ENCODE results near the gene VMAC.

Gene VMAC

GRCh38 chr19:5895409-5895808 is 9.3 kb upstream of the VMAC start:
- Histone ChIP-seq H3K27me3 (ENCODE audit: low read depth, low read length) (no peaks in the 10 kb centered on the region), H3K4me3 (ENCODE audit: low read length) (no peak overlapping the region)

GRCh38 chr19:5895890-5896289 is 8.8 kb upstream of the VMAC start:
- TF ChIP-seq CTCF (IDR thresholded peaks at IDR 0.05; ENCODE audit: low read depth, low read length), result no peak
- no peak for TF ChIP-seq EZH2phosphoT487 (IDR thresholded peaks at IDR 0.05; ENCODE audit: low read depth)
- Histone ChIP-seq H3K4me2 (ENCODE audit: low read length) (no peak overlapping the region), H3K79me2 (ENCODE audit: low read length) (peaks cover 30% of the 10 kb centered on the region), H3K36me3 (replicated peaks; ENCODE audit: low read depth, low read length) (peaks cover 20% of the 10 kb centered on the region), H3K9me3 (ENCODE audit: insufficient read depth, low read length) (no peaks in the 10 kb centered on the region), H4K20me1 (ENCODE audit: insufficient read depth, low read length) (peaks cover 15% of the 10 kb centered on the region), H3K4me1 (ENCODE audit: low read length) (no peaks in the 10 kb centered on the region), H3K27me3 (ENCODE audit: low read depth, low read length) (no peaks in the 10 kb centered on the region), H3K4me3 (ENCODE audit: low read length) (no peak overlapping the region), H3K9ac (ENCODE audit: low read length) (no peak overlapping the region), H2AFZ (ENCODE audit: low read depth, low read length) (no peak overlapping the region), H3K27ac (ENCODE audit: low read length) (no peak overlapping the region)

More at GRCh38 chr19:5895409-5895808, 9.3 kb upstream of the VMAC start:
- Histone ChIP-seq H2AFZ (ENCODE audit: low read depth, low read length) (no peak overlapping the region), H3K9ac (ENCODE audit: low read length) (no peak overlapping the region), H3K36me3 (replicated peaks; ENCODE audit: low read depth, low read length) (peaks cover 20% of the 10 kb centered on the region), H3K9me3 (ENCODE audit: insufficient read depth, low read length) (no peaks in the 10 kb centered on the region), H4K20me1 (ENCODE audit: insufficient read depth, low read length) (peaks cover 15% of the 10 kb centered on the region), H3K4me2 (ENCODE audit: low read length) (no peak overlapping the region), H3K79me2 (ENCODE audit: low read length) (peaks cover 25% of the 10 kb centered on the region), H3K27ac (ENCODE audit: low read length) (no peak overlapping the region), H3K4me1 (ENCODE audit: low read length) (no peaks in the 10 kb centered on the region)
- TF ChIP-seq CTCF (IDR thresholded peaks at IDR 0.05; ENCODE audit: low read depth, low read length), result no peak
- no peak for TF ChIP-seq EZH2phosphoT487 (IDR thresholded peaks at IDR 0.05; ENCODE audit: low read depth)

GRCh38 chr19:5896365-5897076 is 8.2 kb upstream of the VMAC start:
- H3K79me2 ChIP-seq (ENCODE audit: low read length), result peaks cover 36% of the 10 kb centered on the region
- no peaks in the 10 kb centered on the region for H3K4me1 ChIP-seq (ENCODE audit: low read length)
- no peak overlapping the region for H3K9ac ChIP-seq (ENCODE audit: low read length)
- H3K4me2 ChIP-seq (ENCODE audit: low read length), result no peak overlapping the region
- no peak overlapping the region for H3K4me3 ChIP-seq (ENCODE audit: low read length)
- TF ChIP-seq CTCF (IDR thresholded peaks at IDR 0.05; ENCODE audit: low read depth, low read length) (no peak), EZH2phosphoT487 (IDR thresholded peaks at IDR 0.05; ENCODE audit: low read depth) (no peak)
- H4K20me1 ChIP-seq (ENCODE audit: insufficient read depth, low read length), result peaks cover 15% of the 10 kb centered on the region
- H3K27ac ChIP-seq (ENCODE audit: low read length), result no peak overlapping the region
- no peaks in the 10 kb centered on the region for H3K27me3 ChIP-seq (ENCODE audit: low read depth, low read length)
- peaks cover 20% of the 10 kb centered on the region for H3K36me3 ChIP-seq (replicated peaks; ENCODE audit: low read depth, low read length)
- H3K9me3 ChIP-seq (ENCODE audit: insufficient read depth, low read length), result no peaks in the 10 kb centered on the region
- no peak overlapping the region for H2AFZ ChIP-seq (ENCODE audit: low read depth, low read length)

GRCh38 chr19:5897189-5897969 is 7.3 kb upstream of the VMAC start:
- no peak overlapping the region for H3K4me3 ChIP-seq (ENCODE audit: low read length)
- TF ChIP-seq CTCF (IDR thresholded peaks at IDR 0.05; ENCODE audit: low read depth, low read length) (peak; percentile 26; the same call in 1 of the 2 replicates), EZH2phosphoT487 (IDR thresholded peaks at IDR 0.05; ENCODE audit: low read depth) (no peak)
- H3K9ac ChIP-seq (ENCODE audit: low read length), result no peak overlapping the region
- no peak overlapping the region for H3K4me2 ChIP-seq (ENCODE audit: low read length)
- H3K27ac ChIP-seq (ENCODE audit: low read length), result no peak overlapping the region
- no peaks in the 10 kb centered on the region for H3K27me3 ChIP-seq (ENCODE audit: low read depth, low read length)
- no peak overlapping the region for H2AFZ ChIP-seq (ENCODE audit: low read depth, low read length)
- H3K36me3 ChIP-seq (replicated peaks; ENCODE audit: low read depth, low read length), result peaks cover 20% of the 10 kb centered on the region
- H3K79me2 ChIP-seq (ENCODE audit: low read length), result peaks cover 42% of the 10 kb centered on the region
- peaks cover 15% of the 10 kb centered on the region for H4K20me1 ChIP-seq (ENCODE audit: insufficient read depth, low read length)
- peaks cover 2% of the 10 kb centered on the region for H3K4me1 ChIP-seq (ENCODE audit: low read length)
- no peaks in the 10 kb centered on the region for H3K9me3 ChIP-seq (ENCODE audit: insufficient read depth, low read length)

Data from OCI-LY3 (cell line).